Activated CD8-positive, alpha-beta T cell treated with anti-CD3 and anti-CD28 coated beads, Interleukin-2, amount 10 ng/mL, durations not matched to agents 7 days and 5 days (primary cell): Measurements from ENCODE around the gene MBNL1. TPM values are rescaled to one million over a fixed set of nuclear protein-coding genes. Genes with fewer than 3 reads are reported as not detected.

Experiments
- ATAC-seq: fragments of 150-1000 bp; cut with Tn5 transposase; one replicate; pipeline ENCODE4 v1.10.0; 2021; ENCODE audit warnings: moderate library complexity
- CTCF ChIA-PET: fragments of 350-600 bp; sonication (Branson Sonifier 250); formaldehyde crosslinking; loops from one replicate; lab custom pipeline; 2021; ENCODE audit warnings: antibody characterized with exemption; lab: Charles Lee
- POLR2A ChIA-PET: fragments of 350-600 bp; sonication (Branson Sonifier 250); formaldehyde crosslinking; loops from one replicate; lab custom pipeline; 2021; ENCODE audit warnings: antibody characterized with exemption; lab: Charles Lee
- DNase-seq: peaks from one replicate; pipeline ENCODE4 v3.0.0-alpha.2; 2020
- H3K27ac Mint-ChIP-seq: one replicate; pipeline ENCODE4 v1.8.0; 2021; ENCODE audit warnings: mild to moderate bottlenecking, mixed read lengths
- H3K27me3 Mint-ChIP-seq: one replicate; pipeline ENCODE4 v1.8.0; 2021; ENCODE audit warnings: low read depth, mixed read lengths
- H3K36me3 Mint-ChIP-seq: one replicate; pipeline ENCODE4 v1.8.0; 2021; ENCODE audit warnings: low read depth, mixed read lengths
- H3K4me1 Mint-ChIP-seq: one replicate; pipeline ENCODE4 v1.8.0; 2021; ENCODE audit warnings: low read depth, mixed read lengths
- H3K4me3 Mint-ChIP-seq: one replicate; pipeline ENCODE4 v1.8.0; 2021; ENCODE audit warnings: mild to moderate bottlenecking, mixed read lengths
- H3K9me3 Mint-ChIP-seq: one replicate; pipeline ENCODE4 v1.8.0; 2022; ENCODE audit warnings: mixed read lengths; ENCODE audit not compliant: insufficient read depth
- total RNA-seq, 2 experiments: library from RNA; stranded (reverse); gene quantifications; one replicate each; pipeline ENCODE4 v1.2.3, GENCODE V29; 2021

Gene MBNL1
- total RNA-seq, 2 experiments from 2014 or later: 469 to 504 TPM

DNA sequence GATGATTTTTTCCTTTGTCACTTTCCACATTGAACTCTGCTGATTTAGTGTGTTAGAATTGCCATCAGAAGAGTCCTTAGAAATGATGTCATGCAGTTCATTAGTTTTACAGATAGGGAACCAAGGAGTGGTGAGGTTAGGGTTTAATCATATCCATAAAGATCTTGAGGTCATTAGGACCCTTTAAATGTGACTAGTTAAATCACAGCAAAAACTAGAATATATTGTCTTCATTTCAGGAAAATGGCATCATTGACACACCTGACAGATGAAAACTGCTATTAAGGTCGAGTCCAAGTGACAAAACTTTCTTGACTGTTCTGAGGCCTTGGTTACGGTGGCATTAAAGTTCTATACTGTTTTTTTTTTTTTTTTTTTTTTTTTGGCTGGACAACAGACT, 50.5 kb downstream of the MBNL1 start:
- Mint-ChIP-seq H3K27me3 (no peaks in the 10 kb centered on the region), H3K27ac (peak overlapping the region; percentile 55), H3K36me3 (peaks cover 65% of the 10 kb centered on the region), H3K4me1 (peaks cover 77% of the 10 kb centered on the region), H3K4me3 (no peak overlapping the region), H3K9me3 (no peaks in the 10 kb centered on the region)
- no peak for DNase-seq
- POLR2A ChIA-PET: no interaction called here
- ATAC-seq: no peak
- CTCF ChIA-PET: interaction anchor here (0.8 to 2.0 kb wide), 6 partner anchors 10 to 247 kb away, joined by 3 to 9 read pairs (median 4); no protein-coding TSS in a partner anchor

DNA sequence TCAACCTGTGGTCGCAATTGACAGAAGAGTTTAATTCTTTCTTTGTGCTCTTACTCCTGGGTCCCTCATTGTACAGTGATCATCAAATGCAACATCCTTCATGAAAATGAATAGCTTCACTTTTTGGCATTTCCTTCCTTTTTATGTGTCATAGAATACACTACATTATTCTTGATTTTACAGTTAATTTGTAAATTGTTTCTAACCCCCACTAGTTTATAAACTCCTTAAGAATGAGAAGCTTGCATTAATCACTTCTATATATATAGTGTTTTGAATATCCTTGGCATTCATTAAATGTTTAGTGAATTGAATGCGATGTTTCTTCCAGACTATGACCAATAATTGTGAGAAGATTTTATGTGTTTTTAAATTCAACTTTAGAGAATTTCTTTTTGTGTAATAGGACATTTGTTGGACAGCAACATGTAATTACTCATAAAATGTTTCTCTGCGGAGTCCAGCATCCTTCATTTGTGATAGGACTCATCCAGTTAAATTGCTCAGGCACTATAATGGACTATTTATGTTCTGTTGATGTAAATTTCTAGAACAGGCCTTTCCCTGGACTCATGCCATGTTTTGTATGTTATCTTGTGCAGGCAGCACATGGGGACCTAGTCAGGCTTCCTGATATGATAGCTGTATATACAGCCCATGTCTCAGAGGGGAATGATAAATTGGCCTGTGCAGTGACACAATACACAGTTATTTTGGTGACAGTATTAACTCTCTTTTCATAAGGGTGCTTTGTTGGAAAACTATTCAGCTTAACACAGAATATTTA, 51.3 kb downstream of the MBNL1 start:
- no peaks in the 10 kb centered on the region for H3K27me3 Mint-ChIP-seq
- POLR2A ChIA-PET: no interaction called here
- no peak overlapping the region for H3K27ac Mint-ChIP-seq
- no peak for DNase-seq
- CTCF ChIA-PET: interaction anchor here (1.1 to 2.0 kb wide), 3 partner anchors 15 to 248 kb away, joined by 4 to 5 read pairs (median 4); no protein-coding TSS in a partner anchor
- H3K36me3 Mint-ChIP-seq: peaks cover 62% of the 10 kb centered on the region
- H3K4me3 Mint-ChIP-seq: no peak overlapping the region
- peaks cover 74% of the 10 kb centered on the region for H3K4me1 Mint-ChIP-seq
- no peak for ATAC-seq
- H3K9me3 Mint-ChIP-seq: no peaks in the 10 kb centered on the region

DNA sequence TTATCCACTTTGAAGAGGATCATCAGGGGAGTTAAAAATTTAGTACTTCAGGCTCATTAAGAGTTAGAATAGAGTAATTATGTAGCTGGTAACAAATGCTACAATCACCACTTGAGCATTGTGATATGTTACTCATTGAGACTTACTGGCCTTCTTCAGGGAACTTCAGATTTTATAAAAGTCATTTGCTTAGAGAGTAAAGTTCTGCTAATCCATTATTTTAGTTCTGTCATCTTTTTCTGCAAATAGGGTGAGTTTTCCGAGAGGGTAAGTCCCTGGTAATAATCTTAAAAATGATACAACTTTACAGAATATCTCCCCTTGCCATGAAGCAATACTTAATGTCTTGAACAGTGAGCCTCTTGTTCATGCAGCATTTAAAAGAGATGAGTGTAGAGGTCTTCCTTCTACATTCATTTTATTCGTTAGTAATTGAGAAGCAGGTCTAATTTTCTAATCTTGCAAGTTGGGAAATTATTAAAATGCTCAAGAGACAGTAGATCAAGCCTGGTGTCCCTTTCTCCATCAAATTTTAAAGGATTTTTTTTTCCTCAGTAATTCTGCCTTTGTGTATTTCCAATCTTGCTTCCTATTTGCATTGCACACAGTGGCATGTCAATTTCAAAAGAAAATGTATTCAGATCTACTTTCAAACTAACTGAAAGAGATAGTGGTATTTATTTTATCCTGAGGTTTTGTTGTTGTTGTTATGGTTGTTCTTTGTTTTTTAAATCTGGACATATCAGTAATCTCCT, 52.6 kb downstream of the MBNL1 start:
- Mint-ChIP-seq H3K4me3 (no peak overlapping the region), H3K27me3 (no peaks in the 10 kb centered on the region), H3K36me3 (peaks cover 63% of the 10 kb centered on the region), H3K4me1 (peaks cover 70% of the 10 kb centered on the region), H3K27ac (peak overlapping the region; percentile 25), H3K9me3 (no peaks in the 10 kb centered on the region)
- CTCF ChIA-PET: interaction anchor here (0.7 to 2.0 kb wide), 3 partner anchors 16 to 250 kb away, joined by 3 to 5 read pairs (median 4); no protein-coding TSS in a partner anchor
- POLR2A ChIA-PET: no interaction called here
- DNase-seq (no peak), ATAC-seq (no peak)

DNA sequence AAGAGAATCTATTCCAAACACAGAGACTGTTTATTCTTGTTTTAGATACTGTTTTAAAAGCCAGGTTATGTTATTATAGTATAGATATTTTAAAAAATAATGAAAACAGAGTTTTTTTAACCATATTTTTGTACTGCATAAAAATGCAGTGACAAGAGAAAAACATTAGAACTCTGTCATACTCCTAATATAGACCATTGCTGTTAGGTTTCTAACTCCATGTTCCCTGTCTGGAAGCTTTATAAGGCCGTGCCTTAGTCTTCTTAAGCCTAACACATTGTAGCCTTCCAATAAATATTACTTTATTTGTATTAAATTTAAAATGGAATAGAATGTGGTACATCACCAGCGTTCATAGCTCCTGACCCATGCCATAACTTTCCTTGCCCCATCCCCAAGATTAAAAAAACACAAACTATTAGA, 53.2 kb downstream of the MBNL1 start:
- DNase-seq: no peak
- H3K27me3 Mint-ChIP-seq: no peaks in the 10 kb centered on the region
- ChIA-PET POLR2A (no interaction called here), CTCF (no interaction called here)
- ATAC-seq: no peak
- H3K27ac Mint-ChIP-seq: no peak overlapping the region
- peaks cover 63% of the 10 kb centered on the region for H3K36me3 Mint-ChIP-seq
- no peaks in the 10 kb centered on the region for H3K9me3 Mint-ChIP-seq
- peaks cover 69% of the 10 kb centered on the region for H3K4me1 Mint-ChIP-seq
- H3K4me3 Mint-ChIP-seq: no peak overlapping the region

DNA sequence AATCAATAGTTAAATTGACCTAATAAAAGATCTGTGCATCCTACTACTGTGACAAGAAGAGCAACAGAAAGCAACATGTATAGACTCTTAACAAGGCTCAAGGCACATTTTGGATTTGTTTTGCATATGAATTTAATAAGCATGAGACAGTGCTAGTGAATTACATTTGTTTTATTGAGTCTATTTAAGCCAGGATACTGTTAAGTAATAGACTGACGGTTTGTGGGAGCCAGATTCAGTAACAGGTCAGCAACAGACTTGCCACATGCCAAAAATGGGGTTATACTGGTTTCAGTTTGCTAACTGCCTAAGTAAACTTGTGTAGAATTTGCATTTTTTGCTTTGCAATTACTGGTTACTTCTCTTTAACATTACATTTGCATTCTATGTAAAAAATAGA, 54.0 kb downstream of the MBNL1 start:
- peak overlapping the region; percentile 19 for H3K4me3 Mint-ChIP-seq
- H3K27ac Mint-ChIP-seq: peak overlapping the region; percentile 14
- H3K27me3 Mint-ChIP-seq: no peaks in the 10 kb centered on the region
- DNase-seq (no peak), ATAC-seq (peak; percentile 13)
- no peaks in the 10 kb centered on the region for H3K9me3 Mint-ChIP-seq
- ChIA-PET CTCF (no interaction called here), POLR2A (no interaction called here)
- H3K36me3 Mint-ChIP-seq: peaks cover 63% of the 10 kb centered on the region
- H3K4me1 Mint-ChIP-seq: peaks cover 70% of the 10 kb centered on the region

DNA sequence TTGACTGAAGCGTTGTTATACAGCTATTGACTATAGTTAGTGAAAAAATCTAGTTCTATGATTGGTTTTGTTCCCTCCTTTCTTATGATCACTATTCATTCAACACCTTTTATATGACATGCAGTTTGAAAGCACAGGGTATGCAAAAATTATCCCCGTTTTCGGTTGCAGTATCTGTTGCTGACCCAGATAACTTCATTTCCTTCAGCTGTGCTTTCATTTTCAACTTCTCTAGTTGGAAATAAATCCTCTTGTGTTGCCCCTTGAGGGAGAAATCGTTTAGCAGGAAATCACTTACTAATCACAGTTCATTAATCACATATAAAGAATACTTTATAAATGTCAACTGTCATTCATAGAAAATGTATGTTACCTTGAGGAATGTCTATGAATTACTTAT, 55.1 kb downstream of the MBNL1 start:
- CTCF ChIA-PET: interaction anchor here (0.7 to 1.3 kb wide), 3 partner anchors 8 to 140 kb away, joined by 3 to 5 read pairs (median 3); no protein-coding TSS in a partner anchor
- Mint-ChIP-seq H3K27me3 (no peaks in the 10 kb centered on the region), H3K27ac (peak overlapping the region; percentile 71), H3K4me1 (peaks cover 65% of the 10 kb centered on the region), H3K9me3 (no peaks in the 10 kb centered on the region), H3K4me3 (peak overlapping the region; percentile 64), H3K36me3 (peaks cover 61% of the 10 kb centered on the region)
- DNase-seq: no peak
- peak; percentile 54 for ATAC-seq
- POLR2A ChIA-PET: no interaction called here

DNA sequence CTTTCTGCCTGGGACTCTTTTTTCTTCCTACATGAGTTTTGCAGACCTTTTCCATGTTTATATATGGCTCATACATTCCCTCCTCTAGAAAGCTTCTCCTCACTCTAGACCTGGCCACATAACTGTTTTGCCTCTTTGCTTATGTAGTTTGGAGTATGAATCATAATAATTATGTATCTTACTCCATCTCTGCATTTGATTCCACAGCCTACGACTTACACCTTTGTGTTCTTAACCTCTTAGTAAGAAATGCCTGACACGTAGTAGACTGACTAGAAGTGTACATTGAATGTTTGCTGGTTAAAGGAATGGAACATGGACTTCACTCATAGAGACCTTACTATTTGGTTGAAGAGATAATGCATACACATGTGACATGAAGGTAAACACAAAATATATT, 56.4 kb downstream of the MBNL1 start:
- DNase-seq (no peak), ATAC-seq (no peak)
- no peaks in the 10 kb centered on the region for H3K9me3 Mint-ChIP-seq
- ChIA-PET CTCF (no interaction called here), POLR2A (no interaction called here)
- H3K27ac Mint-ChIP-seq: no peak overlapping the region
- H3K4me1 Mint-ChIP-seq: peaks cover 60% of the 10 kb centered on the region
- peaks cover 56% of the 10 kb centered on the region for H3K36me3 Mint-ChIP-seq
- no peaks in the 10 kb centered on the region for H3K27me3 Mint-ChIP-seq
- H3K4me3 Mint-ChIP-seq: no peak overlapping the region

DNA sequence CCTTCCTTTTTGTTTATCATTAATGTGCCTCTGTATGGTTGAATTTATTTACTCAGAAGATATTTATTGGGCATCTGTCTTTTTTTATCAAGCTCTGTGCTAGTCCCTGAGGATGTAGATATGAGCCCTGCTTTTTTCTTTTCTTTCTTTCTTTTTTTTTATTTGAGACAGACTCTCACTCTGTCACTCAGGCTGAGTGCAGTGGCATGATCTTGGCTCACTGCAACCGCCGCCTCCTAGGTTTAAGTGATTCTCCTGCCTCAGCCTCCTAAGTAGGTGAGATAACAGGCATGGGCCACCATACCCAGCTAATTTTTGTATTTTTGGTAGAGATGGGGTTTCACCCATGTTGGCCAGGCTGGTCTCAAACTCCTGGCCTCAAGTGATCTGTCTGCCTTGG, 58.5 kb downstream of the MBNL1 start:
- H3K4me1 Mint-ChIP-seq: peaks cover 63% of the 10 kb centered on the region
- H3K27me3 Mint-ChIP-seq: no peaks in the 10 kb centered on the region
- H3K4me3 Mint-ChIP-seq: no peak overlapping the region
- H3K9me3 Mint-ChIP-seq: no peaks in the 10 kb centered on the region
- CTCF ChIA-PET: interaction anchor here (0.7 to 1.2 kb wide), 3 partner anchors 10 to 255 kb away, joined by 3 read pairs; no protein-coding TSS in a partner anchor
- H3K36me3 Mint-ChIP-seq: peaks cover 62% of the 10 kb centered on the region
- no peak overlapping the region for H3K27ac Mint-ChIP-seq
- no peak for DNase-seq
- no peak for ATAC-seq
- POLR2A ChIA-PET: interaction anchor here (0.6 kb wide), 1 partner anchor 13 kb away, joined by 3 read pairs; no protein-coding TSS in a partner anchor

DNA sequence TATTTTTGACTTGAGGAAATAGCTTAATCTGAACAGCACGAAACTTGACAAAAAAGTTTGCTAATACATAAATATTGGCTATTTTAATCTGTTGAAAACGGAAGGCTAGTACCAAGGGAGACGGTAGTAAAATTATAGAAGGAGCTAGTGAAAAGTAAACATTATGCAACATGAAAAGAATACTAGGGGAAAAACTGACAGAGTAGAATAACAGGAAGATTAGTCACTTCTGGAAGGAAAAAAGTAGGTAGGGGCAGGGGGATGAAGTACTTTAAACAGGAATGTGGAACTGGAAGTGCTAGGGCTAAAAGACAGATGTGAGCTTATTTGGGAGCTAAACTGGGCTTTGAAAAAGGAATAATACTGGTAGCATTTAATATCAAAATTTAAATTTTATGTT, 60.1 kb downstream of the MBNL1 start:
- ChIA-PET POLR2A (no interaction called here), CTCF (interaction anchor here (1.0 to 1.5 kb wide), 2 partner anchors 19 to 45 kb away, joined by 3 to 4 read pairs; no protein-coding TSS in a partner anchor)
- Mint-ChIP-seq H3K36me3 (peaks cover 67% of the 10 kb centered on the region), H3K9me3 (no peaks in the 10 kb centered on the region), H3K4me1 (peaks cover 67% of the 10 kb centered on the region), H3K27me3 (no peaks in the 10 kb centered on the region), H3K4me3 (no peak overlapping the region), H3K27ac (peak overlapping the region; percentile 18)
- ATAC-seq (no peak), DNase-seq (no peak)

DNA sequence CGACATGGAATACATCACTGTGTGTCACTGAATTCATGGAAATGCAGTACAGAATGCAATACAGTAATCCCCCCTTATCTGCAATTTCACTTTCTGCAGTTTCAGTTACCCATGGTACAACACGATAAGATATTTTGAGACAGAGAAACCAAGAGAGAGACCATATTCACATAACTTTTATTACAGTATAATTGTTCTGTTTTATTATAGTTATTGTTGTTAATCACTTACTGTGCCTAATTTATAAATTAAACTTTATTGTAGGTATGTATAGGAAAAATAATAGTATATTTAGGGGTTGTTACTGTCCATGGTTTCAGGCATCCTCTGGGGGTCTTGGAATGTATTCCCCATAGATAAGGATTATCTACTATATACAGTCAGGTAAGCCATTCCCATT, 61.8 kb downstream of the MBNL1 start:
- DNase-seq (no peak), ATAC-seq (no peak)
- POLR2A ChIA-PET: no interaction called here
- Mint-ChIP-seq H3K36me3 (peaks cover 71% of the 10 kb centered on the region), H3K4me1 (peaks cover 72% of the 10 kb centered on the region), H3K4me3 (no peak overlapping the region), H3K27ac (no peak overlapping the region), H3K9me3 (no peaks in the 10 kb centered on the region), H3K27me3 (no peaks in the 10 kb centered on the region)
- CTCF ChIA-PET: no interaction called here

DNA sequence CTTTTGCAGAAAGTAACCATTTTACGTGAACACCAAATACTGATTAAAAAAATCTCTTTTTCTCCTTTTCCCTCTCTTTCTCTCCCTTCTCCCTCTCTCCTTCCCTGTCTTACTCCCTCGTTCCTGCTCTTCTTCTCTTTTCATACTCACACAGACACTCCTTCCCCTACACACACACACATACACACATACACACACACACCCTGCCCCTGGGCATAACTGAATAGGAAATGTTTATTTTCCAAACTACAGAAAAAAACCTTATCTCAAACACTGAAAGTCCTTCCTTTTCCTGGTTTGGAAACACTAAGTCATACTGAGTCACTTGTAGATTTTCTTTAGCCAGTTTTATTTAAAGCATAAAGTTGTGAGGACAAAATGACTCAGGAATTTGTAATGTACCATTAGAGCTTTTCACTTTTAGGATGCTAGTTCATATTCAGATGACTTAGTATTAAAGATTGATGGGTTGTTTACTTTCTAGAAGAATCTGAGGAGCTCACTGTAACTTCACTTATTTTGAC, 62.4 kb downstream of the MBNL1 start:
- no peaks in the 10 kb centered on the region for H3K9me3 Mint-ChIP-seq
- POLR2A ChIA-PET: no interaction called here
- no peak overlapping the region for H3K4me3 Mint-ChIP-seq
- peaks cover 72% of the 10 kb centered on the region for H3K36me3 Mint-ChIP-seq
- CTCF ChIA-PET: interaction anchor here (1.7 to 2.0 kb wide), 2 partner anchors 13 to 147 kb away, joined by 5 to 9 read pairs; no protein-coding TSS in a partner anchor
- H3K4me1 Mint-ChIP-seq: peaks cover 73% of the 10 kb centered on the region
- DNase-seq (no peak), ATAC-seq (peak; percentile 17)
- H3K27me3 Mint-ChIP-seq: no peaks in the 10 kb centered on the region
- H3K27ac Mint-ChIP-seq: peak overlapping the region; percentile 35
